Left renal pelvis (tissue), 4 donors: Measurements from ENCODE around the gene PUM1. TPM values are rescaled to one million over a fixed set of nuclear protein-coding genes. Genes with fewer than 3 reads are reported as not detected.
"Not testable (repeated sequence)": the region's sequence is repeated elsewhere in the genome, so short reads cannot be mapped to it uniquely, and the experiment has no call there.

ENCODE experiments used
- DNase-seq, 4 donors: peaks; one replicate each; pipeline ENCODE4 v3.0.0-alpha.2; 2013; ENCODE audit warnings: low read depth in 4 of 4, low spot score in 3 of 4
- polyA plus RNA-seq, 4 donors: library from polyadenylated mRNA; unstranded; fragments of 120-200 nt; gene quantifications; one replicate each; pipeline ENCODE4 v1.2.1, GENCODE V29; 2013; ENCODE audit not compliant: insufficient read length in 4 of 4

The PUM1 gene
- polyA plus RNA-seq, 4 donors, result 81.1 to 128 (median 114) TPM

DNA sequence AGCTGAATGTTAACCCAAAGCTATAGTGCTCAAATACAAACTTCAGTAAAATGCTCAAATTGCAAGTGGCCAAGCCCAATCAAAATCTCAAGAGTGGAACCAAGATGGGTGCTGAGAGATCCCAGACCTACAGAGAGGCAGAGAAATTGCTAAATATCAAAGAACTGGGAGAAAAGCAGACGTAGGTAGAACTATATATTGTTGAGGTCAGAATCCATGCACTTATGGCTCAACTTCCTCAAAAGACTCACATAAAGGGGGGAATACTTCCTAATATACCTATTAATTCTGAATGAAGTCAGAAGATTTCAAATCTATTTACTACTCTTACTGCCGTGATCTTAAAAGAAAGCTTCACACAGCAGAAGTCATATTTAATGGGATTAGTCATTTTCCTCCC, 65.2 kb downstream of the PUM1 start:
- DNase-seq, result no peak

DNA sequence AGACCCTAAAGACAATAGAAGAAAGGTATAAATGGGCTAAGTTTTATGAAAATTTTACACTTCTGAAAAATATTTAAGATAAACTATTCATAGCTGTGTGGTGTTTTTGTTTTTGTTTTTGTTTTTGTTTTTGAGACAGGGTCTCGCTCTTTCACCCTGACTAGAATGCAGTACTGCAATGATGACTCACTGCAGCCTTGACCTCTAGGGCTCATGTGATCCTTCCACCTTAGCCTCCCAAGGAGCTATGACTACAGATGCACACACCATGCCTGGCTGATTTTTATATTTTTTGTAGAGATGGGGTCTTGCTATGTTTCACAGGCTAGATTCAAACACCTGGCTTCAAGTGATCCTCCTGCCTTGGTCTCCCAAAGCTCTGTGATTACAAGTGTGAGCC, 66.6 kb downstream of the PUM1 start:
- no peak for DNase-seq

DNA sequence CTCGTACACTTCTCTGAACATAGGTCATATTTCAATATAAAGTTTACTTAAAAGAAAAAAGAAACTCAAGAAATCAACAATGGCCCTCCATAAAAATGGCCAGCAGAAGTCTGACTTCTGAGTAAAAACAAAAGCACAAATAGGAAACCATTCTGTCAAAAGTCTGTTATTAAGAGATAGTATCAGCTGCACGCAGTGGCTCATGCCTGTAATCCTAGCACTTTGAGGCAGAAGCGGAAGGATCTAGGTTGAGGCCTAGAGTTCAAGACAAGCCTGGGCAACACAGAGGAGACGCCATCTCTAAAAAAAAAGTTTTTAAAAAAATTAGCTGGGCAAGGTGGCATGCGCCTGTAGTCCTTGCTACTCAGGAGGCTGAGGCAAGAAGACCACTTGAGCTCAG, 67.3 kb downstream of the PUM1 start:
- DNase-seq, result no peak

DNA sequence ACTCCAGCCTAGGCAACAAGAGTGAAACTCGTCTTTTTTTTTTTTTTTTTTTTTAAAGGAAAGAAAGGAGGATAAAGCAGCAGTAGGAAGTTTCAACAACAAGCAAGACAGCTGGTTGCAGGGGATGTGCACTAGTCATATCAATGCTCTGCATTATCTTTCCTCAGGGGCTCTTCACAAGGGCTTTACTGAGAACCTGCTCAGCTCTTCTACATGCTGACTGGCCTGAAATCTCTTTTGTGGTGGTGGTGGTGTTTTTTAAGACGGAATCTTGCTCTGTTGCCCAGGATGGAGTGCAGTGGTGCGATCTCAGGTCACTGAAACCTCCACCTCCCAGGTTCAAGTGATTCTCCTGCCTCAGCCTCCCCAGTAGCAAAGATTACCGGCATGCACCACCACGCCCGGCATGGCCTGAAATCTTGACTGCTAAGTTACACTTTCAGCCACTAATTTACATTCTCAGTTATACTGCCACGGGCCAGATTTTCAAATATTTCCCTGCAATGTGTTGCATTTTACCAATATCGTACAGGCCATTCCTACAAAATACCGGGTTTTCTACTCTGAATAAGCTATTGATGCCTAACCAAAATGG, 68.0 kb downstream of the PUM1 start:
- DNase-seq, result no peak

DNA sequence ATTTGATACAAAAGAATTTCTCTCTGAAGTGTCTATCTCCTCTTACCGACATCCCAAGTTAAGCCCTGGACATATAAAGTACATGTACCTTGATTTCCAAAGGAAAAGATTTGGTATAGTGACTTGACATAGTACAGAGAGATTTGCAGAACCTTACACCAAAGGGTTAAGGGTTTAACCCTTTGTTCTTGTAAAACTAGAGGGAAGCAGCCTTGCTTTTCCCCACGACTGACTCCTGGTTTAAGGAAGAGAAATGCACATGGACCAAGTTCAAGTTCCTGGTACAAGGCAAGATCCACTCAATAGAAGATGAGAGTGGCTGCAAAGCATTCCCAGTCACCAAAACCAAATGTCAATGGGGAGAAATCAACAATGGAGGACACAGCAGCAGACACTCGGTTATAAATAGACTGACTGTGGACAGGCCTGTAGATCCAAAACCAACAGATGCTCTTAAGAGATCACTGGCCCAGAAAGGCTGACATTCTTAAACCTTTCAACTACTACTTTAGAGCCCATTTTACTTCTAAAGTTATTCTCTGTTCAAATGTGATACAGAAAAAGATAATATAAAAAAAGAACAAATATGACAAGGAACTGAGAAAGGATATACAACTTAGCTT, 69.4 kb downstream of the PUM1 start:
- no peak for DNase-seq

DNA sequence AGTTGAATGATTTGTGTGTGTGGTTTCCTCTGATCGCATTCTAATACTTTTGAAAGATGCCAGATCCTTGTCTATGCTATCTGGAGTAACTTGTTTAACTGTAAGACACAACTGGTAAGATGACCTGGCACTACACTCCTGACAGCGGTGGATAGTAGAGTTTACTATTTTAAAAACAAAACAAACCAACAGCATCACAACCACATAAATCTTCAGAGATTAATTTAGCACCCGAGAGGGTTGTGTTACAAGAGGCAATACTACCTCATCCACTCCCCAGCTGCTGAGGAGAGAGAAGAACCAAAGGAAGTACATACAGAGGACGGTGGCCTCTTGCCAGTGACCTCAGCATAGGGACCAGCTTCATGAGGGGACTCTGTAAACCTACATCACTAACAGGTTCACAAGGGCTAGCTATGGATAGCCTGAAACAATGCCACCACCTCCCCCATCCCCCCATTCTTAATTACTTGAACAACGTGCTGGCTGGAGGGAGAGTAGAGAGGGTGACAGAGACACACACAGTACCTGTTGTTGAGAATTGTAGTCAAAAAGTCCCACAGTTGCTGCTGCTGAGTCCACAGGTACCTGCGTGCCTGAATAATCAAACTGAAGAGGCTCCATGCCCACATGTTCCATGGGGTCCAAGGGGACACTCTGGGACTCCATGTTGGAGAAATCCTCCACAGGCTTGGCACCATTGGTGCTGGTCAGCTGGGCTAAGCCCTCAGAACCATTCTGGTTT, 73.5 kb downstream of the PUM1 start:
- DNase-seq, result peak in 1 of 4 donors; percentile 57

DNA sequence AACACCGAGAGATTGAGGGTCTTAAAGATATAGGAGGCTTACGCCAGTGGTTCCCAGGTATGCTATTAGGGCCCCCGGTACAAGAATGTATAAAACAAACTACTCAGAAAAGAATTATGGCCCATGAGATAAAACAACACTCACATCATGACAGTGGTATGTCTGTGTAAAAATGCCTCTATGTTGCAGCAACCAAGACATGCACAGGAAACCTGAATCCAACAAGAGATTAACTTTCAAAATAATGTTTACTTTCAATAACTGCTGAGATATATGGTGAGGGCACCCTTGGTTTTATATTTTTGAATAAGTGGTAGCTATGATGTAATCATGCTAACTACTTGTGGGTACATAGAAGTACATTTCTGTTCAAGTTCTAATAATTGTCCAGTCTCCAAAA, 74.9 kb downstream of the PUM1 start:
- no peak for DNase-seq

DNA sequence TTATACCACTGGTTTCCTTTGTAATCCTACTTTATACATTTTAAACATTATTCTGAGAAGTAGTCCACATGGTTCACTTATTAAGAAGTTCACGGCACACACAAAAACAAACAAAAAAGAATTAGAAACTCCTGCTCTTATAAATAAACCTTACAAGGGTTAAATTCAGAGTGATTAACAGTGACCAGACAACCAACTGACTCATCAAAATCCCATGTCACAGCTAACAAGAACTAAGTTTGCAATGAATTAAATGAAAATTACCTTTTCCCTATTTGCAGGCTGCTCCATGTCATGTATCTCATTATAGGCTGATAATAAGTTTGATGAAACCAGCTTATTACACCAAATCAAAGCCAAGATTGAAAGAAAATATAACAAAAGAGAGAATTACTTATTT, 77.5 kb downstream of the PUM1 start:
- DNase-seq, result no peak

DNA sequence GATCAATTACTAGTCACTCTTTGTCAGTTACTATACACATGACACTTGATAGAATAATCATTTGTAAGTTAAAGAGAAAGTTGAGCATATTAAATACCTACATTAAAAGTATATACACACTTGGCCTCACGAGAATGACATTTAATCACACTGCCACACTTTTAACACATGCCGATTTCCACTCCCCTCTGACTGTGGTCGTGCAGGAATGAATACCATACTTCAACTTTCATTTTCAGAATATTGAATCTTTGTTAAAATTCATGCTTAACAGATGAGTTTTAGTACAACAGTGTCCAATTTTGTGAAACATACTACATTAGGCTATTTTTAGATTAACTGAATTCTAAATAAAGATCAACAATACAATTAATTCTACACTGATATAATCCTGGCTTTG, 78.8 kb downstream of the PUM1 start:
- DNase-seq, result no peak

DNA sequence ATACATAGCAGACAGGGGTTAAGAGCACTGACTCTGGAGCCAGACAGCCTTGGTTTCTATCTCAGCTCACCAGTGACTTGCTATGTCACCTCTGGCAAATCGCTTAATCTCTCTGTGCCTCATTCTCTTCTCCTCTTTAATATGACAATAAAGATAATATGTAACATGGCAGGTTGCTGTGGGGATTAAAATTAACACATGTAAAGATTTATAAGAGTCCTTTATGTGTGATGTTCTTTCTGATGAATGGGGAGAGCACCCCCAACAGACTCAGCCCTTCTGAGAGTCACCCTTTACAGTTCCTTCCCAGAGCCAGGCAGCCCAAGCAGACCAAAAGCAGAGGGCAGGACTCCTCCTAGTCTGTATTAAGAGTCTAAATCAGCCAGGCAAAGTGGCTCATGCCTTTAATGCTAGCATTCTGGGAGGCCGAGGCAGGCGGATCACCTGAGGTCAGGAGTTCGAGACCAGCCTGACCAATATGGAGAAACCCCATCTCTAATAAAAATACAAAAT, 80.5 kb downstream of the PUM1 start:
- no peak for DNase-seq

DNA sequence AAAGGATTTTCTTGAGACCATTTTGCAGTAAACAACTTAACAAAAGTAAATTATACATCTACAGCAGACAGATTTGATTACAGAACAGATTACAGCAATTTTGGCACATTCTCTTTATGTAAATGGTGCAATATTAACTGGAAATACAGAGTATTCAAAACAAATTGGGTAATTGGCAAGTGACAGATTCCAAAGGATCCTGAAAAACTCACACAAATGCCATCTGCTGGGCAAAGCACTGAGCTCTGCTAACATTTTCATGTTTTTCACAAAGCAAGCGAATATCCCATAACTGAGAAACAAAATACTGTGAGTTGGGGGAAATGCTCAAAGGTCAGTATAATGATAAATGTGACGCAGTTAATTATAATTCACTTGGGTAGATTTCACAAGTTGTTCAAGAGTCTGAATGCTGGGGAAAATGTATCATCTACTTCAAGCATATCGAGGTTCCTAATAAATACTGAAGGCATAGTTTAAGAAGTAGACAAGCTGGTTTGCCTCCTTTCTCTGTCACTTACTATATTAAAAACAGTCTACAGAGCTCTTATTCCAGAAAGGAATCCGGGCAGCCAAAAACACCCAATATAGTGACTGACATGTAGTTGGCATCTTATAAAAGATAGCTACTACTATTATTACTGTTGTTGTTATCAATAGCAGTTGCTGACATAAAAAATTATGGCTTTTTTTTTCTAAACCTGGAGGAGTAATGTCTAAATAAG, 81.2 kb downstream of the PUM1 start:
- no peak for DNase-seq

DNA sequence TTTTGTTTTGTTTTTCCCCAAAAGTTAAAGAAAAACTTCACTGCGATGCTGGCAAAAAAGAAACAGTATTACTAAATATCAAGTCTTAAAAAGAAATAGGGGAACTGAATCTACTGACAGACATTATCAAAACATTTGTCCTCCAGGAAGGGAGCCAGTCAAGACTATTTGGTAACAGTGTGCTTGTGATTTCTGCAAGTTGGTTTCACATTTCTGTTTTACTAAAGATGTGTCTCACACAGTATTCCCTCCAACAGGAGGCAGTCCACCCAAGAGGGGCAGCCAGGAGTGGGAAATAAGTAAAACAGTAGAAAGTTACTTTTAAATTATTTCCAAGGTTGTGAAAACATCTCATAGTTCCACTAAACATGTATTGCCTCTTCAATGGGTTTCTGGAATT, 82.6 kb downstream of the PUM1 start:
- DNase-seq, result no peak

DNA sequence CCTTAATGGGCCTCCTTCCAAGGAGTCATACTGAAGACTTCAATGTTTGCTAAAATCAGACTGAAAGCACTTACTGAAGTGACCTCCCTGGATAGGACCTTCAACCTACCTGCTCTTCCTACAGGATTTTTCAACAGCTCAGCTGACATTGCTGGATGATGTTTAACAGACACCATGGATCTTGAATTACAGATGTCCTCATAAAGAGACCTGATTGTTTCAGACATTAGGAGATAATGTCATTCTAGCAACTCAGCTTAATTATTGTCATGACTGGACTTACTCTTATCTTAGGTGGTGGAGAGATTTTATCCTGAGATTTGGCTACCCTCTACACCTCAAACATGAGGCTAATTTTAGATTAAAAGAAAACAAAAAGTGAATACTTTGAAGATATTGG, 83.1 kb downstream of the PUM1 start:
- no peak for DNase-seq

DNA sequence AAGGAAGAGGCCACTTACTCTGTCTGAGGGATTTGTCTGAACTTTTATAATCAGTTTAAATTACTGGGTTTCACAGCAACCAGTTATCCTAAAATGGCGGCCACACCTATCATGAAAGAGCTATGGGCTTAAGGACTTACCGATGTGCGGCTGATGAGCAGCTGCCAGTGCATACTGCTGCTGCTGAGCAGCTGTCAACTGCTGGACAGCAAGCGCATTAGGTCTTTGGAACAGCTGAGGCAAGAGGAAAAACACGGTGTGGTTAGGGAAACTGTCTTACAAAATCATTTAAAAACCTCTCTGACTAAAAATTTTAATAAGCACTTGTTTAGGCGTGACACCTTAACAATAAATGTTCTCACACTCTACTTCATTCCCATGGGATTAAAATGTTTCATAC, 84.3 kb downstream of the PUM1 start:
- DNase-seq, result no peak

DNA sequence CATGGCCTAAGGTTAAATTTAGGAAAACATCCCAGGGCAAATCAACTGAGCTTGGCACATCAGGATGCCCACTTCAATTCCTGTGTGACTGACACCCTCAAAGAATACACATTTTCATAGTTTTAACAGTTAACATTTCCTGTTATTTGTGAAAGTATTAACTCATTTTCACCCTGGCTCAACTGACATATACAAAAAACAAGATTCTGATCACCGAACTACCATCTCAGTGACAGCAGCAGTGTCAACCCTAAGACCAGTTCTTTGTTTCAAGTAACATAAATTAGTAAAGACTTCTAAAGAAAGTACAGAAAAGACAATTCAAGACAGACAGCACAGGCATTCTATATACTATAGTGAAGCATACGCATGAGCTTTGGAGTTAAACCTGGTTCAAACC, 88.0 kb downstream of the PUM1 start:
- DNase-seq, result no peak

DNA sequence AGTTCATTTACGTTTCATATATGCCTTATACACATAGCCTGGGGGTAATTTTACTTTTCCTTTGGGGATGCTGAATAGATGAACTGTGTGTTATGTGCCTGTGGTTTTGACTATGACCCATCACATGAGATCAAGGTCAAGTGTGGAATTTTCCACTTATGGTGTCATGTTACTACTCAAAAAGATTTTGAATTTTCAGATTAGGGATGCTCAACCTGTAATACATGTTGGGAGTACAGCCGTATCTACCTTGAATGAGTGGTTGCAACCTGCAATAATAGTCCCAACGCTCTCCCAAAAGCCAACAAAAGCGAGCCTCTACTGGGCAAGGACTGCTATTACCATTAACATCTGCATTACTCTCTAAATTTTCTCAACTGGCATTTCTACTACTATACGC, 88.4 kb downstream of the PUM1 start:
- no peak for DNase-seq

DNA sequence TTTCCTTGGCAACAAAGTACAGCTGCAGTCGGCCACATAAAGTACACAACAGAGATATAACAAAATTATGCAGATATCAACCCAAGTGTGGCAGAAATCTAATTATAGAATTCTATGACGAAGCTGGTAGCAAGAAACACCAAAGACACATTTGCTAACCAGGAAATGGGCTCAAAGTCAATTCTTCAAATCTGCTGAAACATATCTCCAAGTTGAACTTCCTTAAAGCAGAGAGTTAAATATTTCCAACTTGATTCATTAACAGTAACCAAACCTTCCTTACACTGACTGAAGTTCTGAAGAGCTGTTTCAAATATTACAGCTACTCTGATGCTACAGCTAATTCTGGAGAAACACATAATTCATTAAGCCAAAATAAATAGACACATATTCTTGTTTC, 89.4 kb downstream of the PUM1 start:
- DNase-seq, result no peak

DNA sequence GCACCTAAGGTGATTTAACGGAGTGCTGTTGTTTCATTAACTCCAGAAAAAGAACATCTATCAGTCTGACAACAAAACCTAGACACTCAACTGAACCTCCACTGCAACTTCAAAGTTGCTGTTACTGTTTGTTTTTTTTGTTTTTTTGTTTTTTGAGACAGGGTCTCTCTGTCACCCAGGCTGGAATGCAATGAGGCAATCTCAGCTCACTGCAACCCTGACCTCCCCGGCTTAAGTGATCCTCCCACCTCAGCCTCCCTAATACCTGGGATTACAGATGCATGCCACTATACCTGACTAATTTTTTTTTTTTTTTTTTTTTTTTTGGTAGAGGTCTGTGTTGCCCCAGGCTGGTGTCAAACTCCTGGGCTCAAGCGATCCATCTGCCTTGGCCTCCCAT, 90.3 kb downstream of the PUM1 start:
- DNase-seq, result no peak

DNA sequence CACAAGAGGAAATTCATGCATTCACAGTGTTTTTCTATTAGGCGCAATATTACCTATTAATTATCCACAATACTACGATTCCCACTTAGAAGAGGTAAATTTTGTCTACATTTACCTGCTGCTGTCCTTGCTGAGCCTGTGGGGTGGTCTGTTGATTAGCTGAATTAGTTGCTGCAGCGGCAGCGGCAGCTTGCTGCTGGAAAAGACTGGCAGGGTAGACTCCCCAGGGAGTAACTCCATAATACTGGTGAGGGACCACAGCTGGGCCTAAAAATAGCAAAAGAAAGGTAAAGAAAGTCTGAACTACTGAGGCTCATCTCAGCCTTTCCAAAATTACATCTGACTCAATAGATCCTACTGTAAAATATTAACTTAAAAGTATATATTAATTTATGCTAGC, 91.0 kb downstream of the PUM1 start:
- no peak for DNase-seq

DNA sequence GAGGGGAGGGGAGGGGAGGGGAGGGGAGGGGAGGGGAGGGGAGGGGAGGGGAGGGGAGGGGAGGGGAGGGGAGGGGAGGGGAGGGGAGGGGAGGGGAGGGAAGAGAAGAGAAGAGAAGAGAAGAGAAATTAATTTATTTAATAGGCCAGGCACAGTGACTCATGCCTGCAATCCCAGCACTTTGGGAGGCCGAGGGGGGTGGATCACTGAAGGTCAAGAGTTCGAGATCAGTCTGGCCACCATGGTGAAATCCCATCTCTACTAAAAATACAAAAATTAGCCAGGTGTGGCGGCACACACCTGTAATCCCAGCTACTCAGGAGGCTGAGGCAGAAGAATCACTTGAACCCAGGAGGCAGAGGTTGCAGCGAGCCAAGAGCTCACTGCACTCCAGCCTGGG, 93.2 kb downstream of the PUM1 start:
- not testable (repeated sequence) for DNase-seq

DNA sequence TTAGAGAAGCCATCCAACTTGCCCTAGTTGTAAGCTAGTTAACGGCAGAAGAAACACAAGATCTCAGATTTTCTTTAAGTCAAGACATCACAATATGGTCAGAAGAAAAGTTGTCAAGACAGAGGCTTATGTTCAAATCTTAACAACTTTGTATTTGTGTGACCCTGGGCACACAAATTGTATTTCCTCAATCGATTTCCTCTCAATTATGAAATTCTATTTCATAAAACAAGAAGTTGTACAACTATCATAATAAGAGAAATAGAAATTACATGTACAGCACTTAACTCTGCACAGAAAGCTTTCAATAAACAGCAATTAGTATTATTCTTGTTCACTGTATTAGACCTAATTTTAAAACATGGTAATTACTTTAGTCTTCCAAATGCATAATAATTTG, 94.0 kb downstream of the PUM1 start:
- DNase-seq, result no peak
